Aorta (tissue), 5 donors: Measurements from ENCODE around the gene PRMT1. TPM values are rescaled to one million over a fixed set of nuclear protein-coding genes. Genes with fewer than 3 reads are reported as not detected.
A peak's percentile ranks its signal among the peaks of the same experiment; 100 is the strongest.
"Not testable (repeated sequence)": the region's sequence is repeated elsewhere in the genome, so short reads cannot be mapped to it uniquely, and the experiment has no call there.

Source experiments
- ATAC-seq: fragments of 200-7000 bp; cut with Tn5 transposase; one replicate; pipeline ENCODE4 v1.9.1; 2022; ENCODE audit warnings: moderate library complexity; ENCODE audit not compliant: low FRiP score
- DNase-seq, 2 donors: peaks; one replicate each; pipeline ENCODE4 v3.0.0-alpha.2; 2020
- H3K27ac ChIP-seq, 2 donors: one replicate each; pipeline ENCODE4 v1.5.1; 2013; ENCODE audit warnings: low read length in 2 of 2, mild to moderate bottlenecking in 2 of 2, moderate library complexity in 2 of 2, control low read depth in 1 of 2, inconsistent platforms in 1 of 2, low read depth in 1 of 2
- H3K27me3 ChIP-seq, 2 donors: one replicate each; pipeline ENCODE4 v1.6.1; 2013; ENCODE audit warnings: control low read depth in 1 of 2, low read length in 1 of 2, mild to moderate bottlenecking in 1 of 2, moderate library complexity in 1 of 2; ENCODE audit not compliant: insufficient read depth in 2 of 2, control insufficient read depth in 1 of 2
- H3K36me3 ChIP-seq, 2 donors: one replicate each; pipeline ENCODE4 v1.6.1; 2013; ENCODE audit warnings: control low read depth in 1 of 2, low read length in 1 of 2, mild to moderate bottlenecking in 1 of 2; ENCODE audit not compliant: insufficient read depth in 2 of 2, control insufficient read depth in 1 of 2
- H3K4me1 ChIP-seq, 2 donors: one replicate each; pipeline ENCODE4 v1.6.1; 2013; ENCODE audit warnings: low read length in 2 of 2, control low read depth in 1 of 2, mild to moderate bottlenecking in 1 of 2, moderate library complexity in 1 of 2; ENCODE audit not compliant: insufficient read depth in 2 of 2, control insufficient read depth in 1 of 2
- H3K4me3 ChIP-seq, 2 donors: one replicate each; pipeline ENCODE4 v1.5.1; 2013; ENCODE audit warnings: low read length in 2 of 2, control low read depth in 1 of 2, mild to moderate bottlenecking in 1 of 2
- H3K9me3 ChIP-seq: one replicate; pipeline ENCODE4 v1.6.1; 2013; ENCODE audit warnings: mild to moderate bottlenecking, low read length; ENCODE audit not compliant: control insufficient read depth
- WGBS, 2 donors: extraction: QIAGEN DNeasy Blood & Tissue Kit; methylation state at CpG; one replicate each; pipeline ENCODE4 v1.1.7; 2013; 5-methylcytosine and 5-hydroxymethylcytosine counted together
- intact Hi-C, 2 donors: fragments of 100-400 bp; cut with DNase I; formaldehyde crosslinking; loops; one replicate each; pipeline versions ENCODE4 v1.14.2 to v1.15.0; 2022
- polyA plus RNA-seq, 2 donors: library from polyadenylated mRNA; stranded (reverse); fragments of 200-250 nt; gene quantifications; one replicate each; pipeline ENCODE4 v1.2.3, GENCODE V29; 2013
- total RNA-seq, 2 donors: library from RNA; stranded (reverse); fragmentation: NEBNext Ultra II Directional; extraction: Animal tissue kit (Norgen Biotek cat#: 25700); gene quantifications; one replicate each; pipeline ENCODE4 v1.2.1, GENCODE V29; 2021
- donor health status: healthy with polysubstance abuse.
- donor health status: Bipolar disorder and iron deficiency.
- donor health status: DM: no; HTN: no; CAD: no.
- donor health status: DM: no; HTN: no; CAD: no.
- donor health status: DM: yes; HTN: yes; CAD: no.

The PRMT1 gene
- total and polyA plus RNA-seq, 4 donors, result 68.5 to 110 (median 82.4) TPM

GRCh38 chr19:49713236-49713845, 36.3 kb downstream of the PRMT1 start:
- DNase-seq (no peak), ATAC-seq (no peak)
- H3K36me3 ChIP-seq, result no peaks in the 10 kb centered on the region
- no peaks in the 10 kb centered on the region for H3K9me3 ChIP-seq
- 79 to 85% methylated on average over 7 to 8 of the region's 8 CpGs for WGBS, 2 donors
- no peaks in the 10 kb centered on the region for H3K27me3 ChIP-seq
- no peak overlapping the region for H3K27ac ChIP-seq
- no peaks in the 10 kb centered on the region for H3K4me1 ChIP-seq
- no peak overlapping the region for H3K4me3 ChIP-seq
- intact Hi-C loops, result no loop called here

DNA sequence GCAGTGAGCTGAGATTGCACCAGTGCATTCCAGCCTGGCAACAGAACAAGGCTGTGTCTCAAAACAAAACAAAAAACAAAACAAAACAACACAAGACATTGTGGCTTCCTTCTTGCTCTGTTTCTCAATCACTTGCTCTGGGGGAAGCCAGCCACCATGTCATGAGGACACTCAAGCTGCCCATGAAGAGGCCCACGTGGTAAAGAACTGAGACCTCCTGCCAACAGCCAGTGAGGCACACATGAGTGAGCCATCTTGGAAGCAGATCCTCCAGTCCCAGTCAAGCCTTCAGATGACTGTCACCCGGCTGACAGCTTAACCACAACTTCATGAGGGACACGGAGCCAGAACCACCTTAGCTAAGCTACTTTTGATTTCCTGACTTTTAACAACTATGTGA, 39.1 kb downstream of the PRMT1 start:
- no peaks in the 10 kb centered on the region for H3K9me3 ChIP-seq
- no peaks in the 10 kb centered on the region for H3K4me1 ChIP-seq
- H3K27me3 ChIP-seq, result no peaks in the 10 kb centered on the region
- H3K36me3 ChIP-seq, result no peaks in the 10 kb centered on the region
- 72 to 73% methylated on average over 3 of the region's 3 CpGs for WGBS, 2 donors
- H3K4me3 ChIP-seq, result no peak overlapping the region
- no peak overlapping the region for H3K27ac ChIP-seq
- no peak for DNase-seq
- ATAC-seq, result no peak
- intact Hi-C loops, result no loop called here

- ATAC-seq, result no peak
- no peaks in the 10 kb centered on the region for H3K9me3 ChIP-seq
- no peaks in the 10 kb centered on the region for H3K27me3 ChIP-seq
- no peak for DNase-seq
- H3K27ac ChIP-seq, result no peak overlapping the region
- no peaks in the 10 kb centered on the region for H3K4me1 ChIP-seq
- no peak overlapping the region for H3K4me3 ChIP-seq
- intact Hi-C loops, result no loop called here
- H3K36me3 ChIP-seq, result no peaks in the 10 kb centered on the region
- WGBS, 2 donors, result 67 to 69% methylated on average over 8 of the region's 8 CpGs
Measured at GRCh38 chr19:49718511-49718910, 41.4 kb downstream of the PRMT1 start.

GRCh38 chr19:49718991-49719390, 41.9 kb downstream of the PRMT1 start:
- Histone ChIP-seq H3K4me3 (no peak overlapping the region), H3K27me3 (no peaks in the 10 kb centered on the region), H3K4me1 (no peaks in the 10 kb centered on the region), H3K36me3 (no peaks in the 10 kb centered on the region), H3K9me3 (no peaks in the 10 kb centered on the region), H3K27ac (no peak overlapping the region)
- DNase-seq, result no peak
- no peak for ATAC-seq
- intact Hi-C loops, result no loop called here
- WGBS, 2 donors, result 80 to 82% methylated on average over 6 of the region's 6 CpGs

- ATAC-seq, H3K9me3 ChIP-seq, H3K36me3 ChIP-seq, H3K27me3 ChIP-seq, H3K27ac ChIP-seq, intact Hi-C loops, DNase-seq, H3K4me3 ChIP-seq, H3K4me1 ChIP-seq: not testable (repeated sequence)
- WGBS, 2 donors, result 80 to 88% methylated on average over 22 of the region's 22 CpGs
Measured at GRCh38 chr19:49719420-49719819, 42.3 kb downstream of the PRMT1 start.

DNA sequence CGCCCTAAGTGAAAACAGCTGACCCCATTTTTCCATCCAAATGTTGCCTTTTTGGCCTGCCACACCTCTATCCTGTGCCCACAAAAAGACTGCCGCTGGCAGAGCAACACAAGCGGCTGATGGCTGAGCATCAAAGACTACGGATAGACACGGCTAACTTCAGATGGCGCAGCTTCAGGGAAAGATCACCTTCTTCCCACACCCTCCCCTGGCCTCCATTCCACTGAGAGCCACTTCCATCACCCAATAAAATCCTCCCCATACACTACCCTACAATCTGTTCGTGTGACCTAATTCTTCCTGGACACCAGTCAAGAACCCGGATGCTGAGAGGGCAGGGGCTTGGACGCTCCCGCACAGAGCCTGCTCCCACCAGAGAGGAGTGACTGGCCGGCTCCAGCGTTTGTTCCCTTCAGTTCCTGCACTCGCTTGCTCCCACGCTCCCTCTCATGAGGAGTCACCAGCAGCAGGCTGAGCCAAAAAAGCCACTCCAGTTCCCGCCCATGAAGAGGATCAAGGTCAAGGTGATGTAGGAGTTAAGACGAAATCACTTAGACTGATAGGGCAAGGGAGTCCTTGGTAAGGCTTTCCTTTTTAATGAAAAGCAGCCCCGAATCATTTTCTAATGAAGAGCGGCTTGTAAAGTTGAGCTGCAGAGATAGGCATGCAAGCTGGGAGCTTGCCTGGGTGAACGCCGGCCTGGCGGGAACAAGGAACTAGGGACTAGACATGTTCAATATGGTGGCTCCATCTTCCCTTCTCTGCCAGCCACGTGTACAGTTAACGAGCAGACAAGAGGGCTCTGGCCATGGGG, 50.4 kb downstream of the PRMT1 start:
- WGBS, 2 donors, result 31 to 33% methylated on average over 23 of the region's 23 CpGs

GRCh38 chr19:49730166-49730565, 53.1 kb downstream of the PRMT1 start:
- Histone ChIP-seq H3K9me3 (no peaks in the 10 kb centered on the region), H3K27ac (no peak overlapping the region), H3K4me3 (no peak overlapping the region), H3K4me1 (no peaks in the 10 kb centered on the region), H3K36me3 (no peaks in the 10 kb centered on the region), H3K27me3 (no peaks in the 10 kb centered on the region)
- DNase-seq (no peak), ATAC-seq (no peak)
- intact Hi-C loops, result no loop called here
- WGBS, 2 donors, result 82 to 87% methylated on average over 5 of the region's 5 CpGs

More for the DNA sequence above, 50.4 kb downstream of the PRMT1 start:
- H3K4me1 ChIP-seq, result no peaks in the 10 kb centered on the region
- peak; percentile 78 for ATAC-seq
- peak; percentile 72 to 84 for DNase-seq
- intact Hi-C loops, result no loop called here
- no peaks in the 10 kb centered on the region for H3K9me3 ChIP-seq
- H3K36me3 ChIP-seq, result no peaks in the 10 kb centered on the region
- H3K4me3 ChIP-seq, result no peak overlapping the region
- no peak overlapping the region for H3K27ac ChIP-seq
- H3K27me3 ChIP-seq, result no peaks in the 10 kb centered on the region
